GM18868 (cell line): ENCODE results near the gene LRRC3.

Experiments used
- ATAC-seq: cut with Tn5 transposase; IDR thresholded peaks from one replicate; pipeline ENCODE4 v1.9.1; 2021; ENCODE audit warnings: mild to moderate bottlenecking, moderate library complexity; ENCODE audit not compliant: unreplicated experiment

LRRC3 gene

DNA sequence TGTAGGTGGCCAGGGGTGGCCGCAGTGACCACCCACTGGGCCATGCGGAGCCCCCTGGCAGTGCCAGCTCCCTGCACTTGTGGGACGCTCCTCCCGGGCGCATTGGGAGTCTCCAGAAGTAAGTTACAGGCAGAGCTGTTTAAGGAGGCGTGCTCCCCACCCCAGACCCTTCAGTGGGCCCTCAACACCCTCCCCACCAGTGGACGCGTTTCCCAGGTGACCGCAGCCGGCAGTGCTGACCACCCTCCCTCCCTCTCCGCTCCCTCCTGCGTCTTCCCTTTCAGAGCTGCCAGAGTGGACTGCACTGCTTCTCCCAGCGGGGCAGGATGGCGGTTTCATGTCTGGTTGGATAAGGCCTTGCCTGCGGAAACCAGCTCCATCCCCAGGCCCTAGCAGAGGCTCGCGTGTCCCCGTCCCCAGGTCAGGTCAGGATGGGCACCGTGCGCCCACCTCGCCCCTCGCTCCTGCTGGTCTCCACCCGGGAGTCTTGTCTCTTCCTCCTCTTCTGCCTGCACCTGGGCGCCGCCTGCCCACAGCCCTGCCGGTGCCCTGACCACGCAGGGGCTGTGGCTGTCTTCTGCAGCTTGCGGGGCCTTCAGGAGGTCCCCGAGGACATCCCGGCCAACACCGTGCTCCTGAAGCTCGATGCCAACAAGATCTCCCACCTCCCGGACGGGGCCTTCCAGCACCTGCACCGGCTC, 1.1 kb downstream of the LRRC3 start:
- ATAC-seq, result no peak

DNA sequence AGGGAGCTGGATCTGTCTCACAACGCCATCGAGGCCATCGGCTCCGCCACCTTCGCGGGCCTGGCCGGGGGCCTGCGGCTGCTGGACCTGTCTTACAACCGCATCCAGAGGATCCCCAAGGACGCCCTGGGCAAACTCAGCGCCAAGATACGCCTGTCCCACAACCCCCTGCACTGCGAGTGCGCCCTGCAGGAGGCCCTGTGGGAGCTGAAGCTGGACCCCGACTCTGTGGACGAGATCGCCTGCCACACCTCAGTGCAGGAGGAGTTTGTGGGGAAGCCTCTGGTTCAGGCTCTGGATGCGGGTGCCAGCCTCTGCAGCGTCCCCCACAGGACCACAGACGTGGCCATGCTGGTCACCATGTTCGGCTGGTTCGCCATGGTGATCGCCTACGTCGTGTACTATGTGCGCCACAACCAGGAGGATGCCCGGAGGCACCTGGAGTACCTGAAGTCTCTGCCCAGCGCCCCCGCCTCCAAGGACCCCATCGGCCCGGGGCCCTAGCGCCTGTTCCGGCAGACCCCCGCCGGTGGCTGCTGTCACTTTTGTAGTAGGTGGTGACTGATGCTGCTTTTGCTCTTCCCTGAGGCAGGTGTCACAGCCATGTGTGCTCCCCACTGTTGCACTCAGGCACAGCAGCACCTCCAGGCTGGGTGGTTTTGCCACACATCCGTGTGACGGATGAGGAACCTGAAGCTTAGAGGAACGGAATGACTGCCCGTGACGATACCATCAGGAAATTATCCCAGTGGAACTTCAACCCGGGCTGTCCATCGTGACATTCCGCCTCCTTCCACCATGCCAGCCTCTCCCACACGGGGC, 1.8 kb downstream of the LRRC3 start:
- ATAC-seq, result no peak

DNA sequence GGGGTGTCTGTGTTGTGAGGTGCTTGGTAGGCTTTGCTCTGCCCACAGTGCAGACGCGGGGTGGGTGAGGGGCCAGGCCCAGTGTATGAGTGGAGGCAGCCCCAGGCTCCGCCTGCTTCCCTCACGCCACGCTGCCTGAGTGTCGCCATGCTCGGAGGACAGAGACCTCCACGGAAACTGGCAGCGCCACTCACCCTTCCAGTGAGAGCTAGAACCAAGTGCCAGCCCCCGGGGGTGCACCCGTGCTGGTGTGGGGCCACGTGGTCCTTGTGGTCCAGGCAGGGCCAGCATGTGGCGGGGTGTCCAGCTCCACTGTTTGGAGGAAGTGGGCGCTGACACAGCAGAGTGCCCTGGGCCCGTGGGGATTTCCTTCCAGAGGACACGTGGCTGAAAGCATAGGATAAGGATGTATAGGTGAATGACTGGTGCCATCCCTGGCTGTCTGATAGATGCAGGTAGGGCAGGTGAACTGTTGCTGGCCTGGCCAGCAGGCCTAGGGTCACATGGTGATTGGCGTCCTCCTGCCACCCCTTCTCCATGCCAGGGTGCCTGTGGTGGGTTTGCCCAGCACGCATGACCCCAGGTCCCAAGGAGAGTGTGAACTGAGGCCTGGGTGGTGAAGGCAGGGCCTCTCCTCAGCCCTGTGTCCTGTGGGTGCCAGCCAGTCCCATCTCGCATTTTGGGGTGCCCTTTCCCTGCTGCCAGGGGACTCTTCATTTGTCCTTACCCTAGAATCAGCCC, 3.8 kb downstream of the LRRC3 start:
- ATAC-seq, result no peak

GRCh38 chr21:44459712-44460440, 4.6 kb downstream of the LRRC3 start:
- no peak for ATAC-seq

- no peak for ATAC-seq
These were observed 5.1 kb downstream of the LRRC3 start for GRCh38 chr21:44460441-44460755.

DNA sequence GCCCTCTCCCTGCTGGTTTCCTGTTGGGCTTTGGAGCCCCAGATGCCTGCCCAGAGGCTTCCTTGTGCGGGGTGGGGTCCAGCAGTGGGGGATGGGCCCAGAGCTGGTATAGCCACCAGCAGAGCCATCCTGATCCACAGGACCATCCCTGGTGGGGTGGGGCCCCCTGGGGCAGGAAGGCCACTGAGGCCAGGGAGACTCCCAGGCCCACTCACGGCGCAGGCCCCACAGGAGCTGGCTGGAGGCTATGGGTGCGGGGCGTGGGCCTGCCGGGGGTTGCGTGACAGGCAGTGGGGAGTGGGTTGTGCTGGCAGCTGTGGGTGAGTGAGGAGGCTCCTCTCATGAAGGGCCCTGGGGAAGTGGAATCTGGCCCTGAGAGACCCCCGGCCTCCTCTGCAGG, 5.7 kb downstream of the LRRC3 start:
- no peak for ATAC-seq

DNA sequence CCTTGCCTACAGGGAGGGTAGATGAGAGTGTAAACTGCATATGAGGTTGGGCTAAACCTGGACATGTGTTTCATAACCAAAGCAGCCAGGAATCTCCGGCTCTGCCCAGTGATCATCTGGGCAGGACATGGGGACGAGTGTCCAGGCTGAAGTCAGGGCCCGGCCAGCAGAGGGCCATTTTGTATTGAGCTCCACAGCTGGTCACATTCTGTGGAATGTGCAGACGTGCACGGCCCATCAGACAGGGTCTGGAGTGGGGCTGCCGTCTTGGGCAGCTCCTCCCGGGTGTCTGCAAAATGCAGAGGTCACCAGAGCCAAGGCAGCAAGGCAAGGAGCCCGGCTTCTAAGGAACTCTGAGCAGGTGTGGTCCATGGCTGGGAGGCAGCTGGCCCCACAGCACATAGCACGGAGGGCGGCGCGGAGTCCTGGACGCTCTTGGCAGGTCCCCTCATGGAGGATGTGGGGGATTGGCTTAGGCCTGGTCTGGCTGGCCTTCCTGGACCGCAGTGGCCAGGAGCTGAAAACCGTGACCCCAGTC, 6.2 kb downstream of the LRRC3 start:
- no peak for ATAC-seq

DNA sequence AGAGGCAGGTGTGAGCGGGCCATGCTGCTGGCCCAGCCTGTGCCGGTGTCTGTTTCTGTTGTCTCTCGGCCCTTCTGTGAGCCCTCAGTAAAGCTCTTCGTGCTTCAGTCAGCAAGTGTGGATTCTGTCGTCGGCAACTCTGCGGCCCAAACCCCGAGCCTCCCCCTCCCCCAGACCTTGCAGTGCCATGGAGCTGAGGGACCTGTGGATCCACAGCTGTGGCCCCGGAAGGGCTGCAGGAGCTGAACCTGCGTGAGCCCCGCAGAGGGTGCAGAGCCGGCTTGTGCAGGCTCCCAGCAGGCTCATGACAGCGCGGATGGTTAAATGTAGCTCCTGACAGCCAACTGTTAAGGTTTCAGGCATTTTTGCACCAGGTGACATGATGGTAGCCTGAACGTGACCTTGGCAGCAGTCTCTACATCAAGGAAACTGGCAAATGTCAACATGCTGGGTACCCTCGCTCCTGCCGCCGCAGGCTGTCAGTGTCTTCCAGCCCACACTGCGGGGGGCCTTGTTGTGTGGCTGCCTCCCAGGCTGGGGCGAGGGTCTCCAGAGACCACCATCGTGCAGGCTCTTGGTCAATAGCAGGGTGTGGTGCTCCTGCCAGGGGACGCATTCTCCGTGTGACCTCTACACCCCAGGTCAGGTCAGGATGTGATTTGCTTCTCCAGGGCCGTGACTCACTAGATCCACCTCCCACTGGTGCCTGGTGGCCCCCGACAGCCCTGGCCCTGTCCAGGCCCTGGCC, 7.0 kb downstream of the LRRC3 start:
- ATAC-seq, result no peak

- ATAC-seq, result no peak
These were observed 7.5 kb downstream of the LRRC3 start for GRCh38 chr21:44462834-44463200.

- ATAC-seq, result no peak
These were observed 8.4 kb downstream of the LRRC3 start for GRCh38 chr21:44463724-44464123.

- ATAC-seq, result no peak
These were observed 9.0 kb downstream of the LRRC3 start for GRCh38 chr21:44464351-44464750.

DNA sequence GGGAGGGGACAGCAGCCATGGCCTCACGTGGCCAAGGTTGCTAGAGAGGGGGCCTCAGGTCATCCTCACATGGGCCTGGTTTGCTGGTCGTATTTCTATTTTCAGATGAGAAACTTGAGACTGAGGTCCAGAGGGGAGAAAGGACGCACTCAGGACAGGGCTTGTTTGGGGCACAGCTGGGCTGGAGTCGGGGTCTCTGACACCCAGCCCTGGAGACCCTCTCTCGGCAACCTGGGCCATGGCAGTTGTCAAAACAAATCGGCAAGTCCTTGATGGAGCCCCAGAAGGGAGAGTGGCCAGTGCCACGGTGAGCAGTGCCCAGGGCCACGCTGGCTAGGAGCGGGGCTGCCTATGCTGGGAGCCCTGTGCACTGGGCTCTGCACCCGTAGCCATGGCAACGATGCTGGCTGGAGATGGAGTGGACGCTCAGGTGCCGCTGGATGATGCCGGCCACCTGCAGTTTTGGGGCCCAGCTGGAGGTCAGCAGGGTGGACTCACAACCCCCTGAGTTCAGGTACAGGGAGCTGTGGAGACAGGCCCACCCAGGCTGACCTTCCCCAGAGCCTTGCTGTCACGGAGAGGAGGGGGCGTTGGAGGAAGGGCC, 11.1 kb downstream of the LRRC3 start:
- ATAC-seq, result no peak

GRCh38 chr21:44466996-44467858, 11.9 kb downstream of the LRRC3 start:
- no peak for ATAC-seq

DNA sequence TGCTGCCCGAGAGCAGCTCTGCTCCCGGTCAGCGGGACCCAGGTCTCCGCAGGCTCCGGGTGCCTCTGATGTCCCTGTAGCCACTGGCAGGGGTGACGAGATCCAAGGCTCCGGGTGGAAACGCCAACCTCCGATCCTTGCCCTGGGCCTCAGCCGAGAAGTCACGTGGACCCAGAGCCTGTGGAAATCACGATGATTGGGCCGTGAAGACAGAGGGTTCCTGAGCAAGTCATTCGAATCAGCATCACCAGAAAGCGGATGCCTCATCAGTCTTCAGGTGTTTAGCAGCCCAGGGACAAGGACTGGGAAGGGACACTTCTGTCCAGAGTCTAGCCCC, 12.5 kb downstream of the LRRC3 start:
- no peak for ATAC-seq

DNA sequence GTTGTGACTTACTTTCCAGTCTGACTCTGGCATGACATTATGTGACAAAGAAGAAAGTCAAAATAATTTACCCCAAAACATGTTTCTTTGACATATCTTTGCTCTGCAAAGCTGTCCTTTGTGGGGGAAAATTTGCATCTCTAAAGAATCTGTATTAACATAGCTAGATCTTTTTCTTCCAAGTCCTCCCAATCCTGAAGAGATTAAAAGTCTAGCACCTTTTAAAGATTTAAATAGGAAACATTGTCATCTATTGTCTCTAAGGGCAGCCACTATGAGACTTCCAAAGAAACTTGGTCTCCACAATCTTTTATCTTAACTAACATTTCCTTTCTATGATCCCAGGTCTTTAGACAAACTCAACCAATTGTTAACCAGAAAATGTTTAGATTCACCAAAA, 16.0 kb downstream of the LRRC3 start:
- no peak for ATAC-seq

DNA sequence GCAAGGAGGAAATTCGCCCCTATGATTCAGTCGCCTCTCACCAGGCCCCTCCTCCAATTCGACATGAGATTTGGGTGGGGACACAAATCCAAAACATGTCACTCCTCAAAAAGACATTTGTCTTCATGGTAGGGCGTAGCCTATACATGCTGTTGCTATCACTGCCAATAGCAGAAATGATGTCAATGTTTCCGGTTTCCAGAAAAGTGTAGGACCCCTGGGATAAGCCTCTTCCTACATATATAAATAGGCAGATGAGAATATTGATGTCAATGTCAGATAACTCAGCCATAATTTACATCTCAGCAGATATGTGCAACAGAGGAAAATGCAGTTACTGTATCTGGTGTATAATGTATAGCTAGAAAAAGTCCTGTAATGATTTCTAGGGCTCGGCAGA, 16.7 kb downstream of the LRRC3 start:
- ATAC-seq, result no peak

GRCh38 chr21:44473915-44474555, 18.7 kb downstream of the LRRC3 start:
- ATAC-seq, result no peak

- ATAC-seq, result no peak
These were observed 20.0 kb downstream of the LRRC3 start for GRCh38 chr21:44475266-44475845.
